Fibroblast of skin of abdomen (primary cell): ENCODE data around the gene APOBEC3A.
"Not testable (repeated sequence)": the region's sequence is repeated elsewhere in the genome, so short reads cannot be mapped to it uniquely, and the experiment has no call there.

ENCODE experiments used
- DNase-seq: peaks from one replicate; pipeline ENCODE4 v3.0.0-alpha.2; 2013

APOBEC3A gene

DNA sequence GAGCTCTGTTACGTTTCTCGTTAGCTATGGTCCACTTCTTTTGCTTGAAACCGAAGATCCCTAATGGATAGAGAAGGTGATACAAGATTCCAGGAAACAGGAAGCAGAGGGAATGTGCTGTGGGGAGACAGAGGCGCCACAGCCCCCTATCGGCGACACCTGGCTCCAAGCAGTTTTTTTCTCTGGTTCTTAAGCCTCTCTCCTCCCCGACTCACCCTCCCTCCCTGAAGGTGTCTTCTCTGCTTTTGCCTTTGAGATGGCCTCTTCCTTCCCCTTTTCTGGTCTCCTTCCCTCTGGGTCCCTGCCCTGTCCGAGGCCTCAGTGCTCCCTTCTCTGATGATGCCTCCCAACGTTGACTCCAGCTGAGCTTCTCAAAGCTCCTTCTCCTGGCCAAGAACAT, 14.2 kb upstream of the APOBEC3A start:
- DNase-seq = no peak

DNA sequence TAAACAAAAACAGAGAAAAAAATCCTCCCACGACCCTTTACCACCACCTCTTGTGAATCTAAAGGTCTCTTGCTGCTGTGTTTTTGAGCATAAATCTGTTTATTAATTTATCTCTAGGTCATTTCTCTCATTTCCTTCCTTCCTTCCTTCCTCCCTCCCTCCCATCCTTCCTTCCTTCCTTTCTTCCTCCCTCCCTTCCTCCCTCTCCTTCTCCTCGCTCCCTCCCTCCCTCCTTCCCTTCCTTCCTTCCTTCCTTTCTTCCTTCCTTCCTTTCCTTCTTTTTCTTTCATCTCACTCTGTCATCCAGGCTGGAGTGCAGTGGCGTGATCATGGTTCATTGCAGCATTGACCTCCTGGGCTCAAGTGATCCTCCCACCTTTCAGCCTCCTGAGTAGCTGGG, 13.5 kb upstream of the APOBEC3A start:
- no peak for DNase-seq

DNA sequence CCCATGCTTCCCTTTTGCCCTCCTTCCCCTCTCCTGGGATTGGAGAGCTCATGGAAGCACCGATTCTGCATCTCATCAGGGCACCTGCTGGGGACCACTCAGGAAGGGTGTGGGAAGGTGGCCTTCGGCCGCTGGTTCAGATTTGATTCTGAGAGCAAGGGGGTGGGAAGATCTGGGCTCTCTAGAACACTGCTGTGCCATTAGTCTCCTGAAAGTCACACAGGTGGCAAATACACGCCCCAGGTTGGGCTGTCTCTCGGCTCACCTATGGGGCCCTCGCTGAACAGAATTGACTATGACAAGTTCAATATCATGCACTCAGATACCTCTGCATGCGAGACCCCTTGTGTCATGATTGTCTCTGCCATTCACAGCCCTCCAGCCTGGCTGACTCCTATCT, 12.8 kb upstream of the APOBEC3A start:
- DNase-seq = no peak

DNA sequence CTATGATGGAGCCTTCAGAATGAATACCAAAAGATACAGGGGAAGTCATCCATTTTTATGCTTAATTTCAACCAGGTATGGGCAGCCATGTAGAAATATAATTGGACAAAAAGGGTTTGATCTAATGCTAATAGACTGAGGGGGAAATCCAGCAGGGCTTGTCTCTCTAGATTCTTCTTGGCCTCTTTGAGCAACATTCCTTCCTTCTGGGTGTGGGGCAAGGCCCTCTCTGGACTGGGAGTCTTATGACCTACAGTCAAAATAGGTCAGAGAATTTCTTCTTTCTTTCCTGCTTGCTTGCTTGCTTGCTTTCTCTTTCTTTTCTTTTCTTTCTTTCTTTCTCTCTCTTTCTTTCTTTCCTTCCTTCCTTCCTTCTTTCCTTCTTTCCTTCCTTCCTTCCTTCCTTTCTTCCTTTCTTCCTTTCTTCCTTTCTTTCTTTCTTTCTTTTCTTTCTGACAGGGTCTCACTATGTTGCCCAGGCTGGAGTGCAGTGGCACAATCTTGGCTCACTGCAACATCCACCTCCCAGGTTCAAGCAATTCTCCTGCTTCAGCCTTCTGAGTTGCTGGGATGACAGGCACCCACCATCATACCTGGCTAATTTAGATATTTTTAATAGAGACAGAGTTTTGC, 11.6 kb upstream of the APOBEC3A start:
- DNase-seq = not testable (repeated sequence)

DNA sequence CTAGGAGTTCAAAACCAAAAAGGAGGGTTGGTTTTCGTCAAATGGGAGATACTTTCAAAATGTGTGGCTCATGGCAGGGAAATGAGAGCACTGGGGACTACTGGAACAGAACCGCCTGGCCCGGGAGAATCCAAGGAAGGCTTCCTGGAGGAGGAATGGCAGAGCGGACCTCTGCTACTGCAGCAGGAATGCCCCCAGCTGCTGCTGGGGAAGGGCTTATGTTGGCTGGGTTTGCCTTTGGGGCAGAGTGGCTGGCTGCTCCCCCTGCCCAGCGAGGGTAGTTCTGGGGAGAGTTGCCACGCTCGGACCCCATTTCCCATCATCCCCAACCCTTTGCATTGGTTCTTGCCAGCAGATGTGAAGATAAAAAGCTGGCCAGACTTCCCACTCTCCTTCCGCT, 10.6 kb upstream of the APOBEC3A start:
- DNase-seq = no peak

DNA sequence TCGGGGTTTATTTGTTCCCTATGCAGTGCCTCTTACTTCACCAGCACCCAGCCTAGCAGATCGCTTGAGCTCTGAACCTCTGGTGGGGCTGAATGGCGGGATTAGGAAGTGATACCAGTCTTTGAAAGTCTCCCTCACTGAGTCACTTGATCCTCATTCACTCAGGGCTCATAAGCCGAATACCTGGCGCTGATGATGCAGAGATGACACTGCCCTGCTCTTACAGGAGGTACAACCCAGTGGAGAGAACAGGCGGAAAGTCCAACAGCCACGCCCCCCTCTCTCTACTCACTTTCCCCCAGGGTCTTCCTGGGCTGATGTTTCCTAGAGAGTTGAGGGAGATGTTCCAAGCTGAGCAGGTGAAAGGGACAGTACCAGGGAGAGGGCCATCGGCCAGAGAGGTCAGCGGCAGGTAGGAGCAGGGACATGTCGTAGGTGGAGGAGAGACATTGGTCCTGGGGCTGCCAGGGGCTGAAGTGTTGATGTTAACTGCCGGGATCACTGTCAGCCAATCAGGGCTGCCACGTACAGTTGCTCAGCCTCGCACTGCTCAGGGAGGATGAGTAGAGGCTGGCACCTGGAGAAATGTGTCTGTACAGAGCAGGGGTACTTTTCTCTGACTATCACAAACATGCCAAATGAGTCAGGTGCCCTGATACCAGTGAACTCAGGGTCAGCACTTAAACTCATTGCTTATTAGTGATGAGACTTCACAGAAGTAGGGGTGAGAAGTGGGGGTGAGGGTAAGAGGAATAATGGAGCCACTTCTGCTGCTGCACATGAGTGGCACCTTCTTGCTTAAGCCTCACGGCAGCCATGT, 9.9 kb upstream of the APOBEC3A start:
- no peak for DNase-seq

DNA sequence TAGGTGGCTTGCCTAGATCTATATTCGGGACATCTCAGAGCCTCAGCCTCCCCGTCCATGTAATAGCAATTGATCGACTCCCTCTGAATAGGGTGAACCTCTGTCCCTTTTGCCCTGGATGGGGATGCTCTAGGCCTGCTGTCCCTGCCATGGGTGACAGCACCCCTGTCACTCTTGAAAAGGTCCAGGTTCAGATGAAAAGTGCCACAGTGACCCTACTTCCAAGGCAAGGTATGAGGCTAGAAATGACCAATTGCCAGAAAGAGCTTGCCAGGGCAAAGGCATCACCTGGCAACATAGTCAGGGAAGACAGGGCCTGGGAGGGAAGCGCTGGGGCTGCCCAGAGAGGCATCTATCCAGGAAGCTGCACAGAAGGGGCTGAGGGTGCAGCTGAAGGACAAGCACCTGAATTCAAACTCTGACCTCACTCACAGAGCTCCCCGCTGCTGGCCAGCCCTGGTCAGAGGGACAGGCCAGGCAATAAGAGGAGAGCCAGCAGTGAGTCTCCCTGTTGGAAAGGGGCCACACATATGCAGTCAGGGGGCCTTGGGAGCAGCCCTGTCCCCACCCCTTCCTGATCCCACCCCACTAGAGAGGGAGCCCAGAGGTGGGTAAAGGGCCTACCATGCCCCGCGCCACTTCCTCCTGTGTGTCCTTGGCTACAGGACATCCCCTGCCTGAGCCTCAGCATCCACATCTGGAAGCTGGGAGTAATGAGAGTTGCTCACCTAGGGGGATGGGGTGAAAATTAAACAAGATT, 9.0 kb upstream of the APOBEC3A start:
- DNase-seq = no peak

DNA sequence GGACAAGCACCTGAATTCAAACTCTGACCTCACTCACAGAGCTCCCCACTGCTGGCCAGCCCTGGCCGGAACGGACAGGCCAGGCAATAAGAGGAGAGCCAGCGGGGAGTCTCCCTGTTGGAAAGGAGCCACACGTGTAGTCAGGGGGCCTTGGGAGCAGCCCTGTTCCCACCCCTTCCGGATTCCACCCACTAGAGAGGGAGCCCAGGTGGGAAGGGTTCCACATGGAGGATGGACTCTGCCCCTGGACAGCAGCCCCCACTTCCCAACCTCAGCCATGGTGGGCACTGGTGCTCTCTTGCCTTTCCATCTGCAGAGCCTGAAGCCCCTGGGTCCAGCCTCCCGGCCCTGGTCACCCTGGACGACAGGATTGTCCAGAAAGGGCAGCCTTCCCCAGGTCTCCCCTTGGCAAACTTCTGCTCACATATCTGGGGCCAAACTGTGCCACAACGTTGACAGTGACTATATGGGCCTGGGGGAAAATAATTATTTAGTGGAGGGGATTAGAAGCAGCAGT, 7.5 kb upstream of the APOBEC3A start:
- DNase-seq = no peak

DNA sequence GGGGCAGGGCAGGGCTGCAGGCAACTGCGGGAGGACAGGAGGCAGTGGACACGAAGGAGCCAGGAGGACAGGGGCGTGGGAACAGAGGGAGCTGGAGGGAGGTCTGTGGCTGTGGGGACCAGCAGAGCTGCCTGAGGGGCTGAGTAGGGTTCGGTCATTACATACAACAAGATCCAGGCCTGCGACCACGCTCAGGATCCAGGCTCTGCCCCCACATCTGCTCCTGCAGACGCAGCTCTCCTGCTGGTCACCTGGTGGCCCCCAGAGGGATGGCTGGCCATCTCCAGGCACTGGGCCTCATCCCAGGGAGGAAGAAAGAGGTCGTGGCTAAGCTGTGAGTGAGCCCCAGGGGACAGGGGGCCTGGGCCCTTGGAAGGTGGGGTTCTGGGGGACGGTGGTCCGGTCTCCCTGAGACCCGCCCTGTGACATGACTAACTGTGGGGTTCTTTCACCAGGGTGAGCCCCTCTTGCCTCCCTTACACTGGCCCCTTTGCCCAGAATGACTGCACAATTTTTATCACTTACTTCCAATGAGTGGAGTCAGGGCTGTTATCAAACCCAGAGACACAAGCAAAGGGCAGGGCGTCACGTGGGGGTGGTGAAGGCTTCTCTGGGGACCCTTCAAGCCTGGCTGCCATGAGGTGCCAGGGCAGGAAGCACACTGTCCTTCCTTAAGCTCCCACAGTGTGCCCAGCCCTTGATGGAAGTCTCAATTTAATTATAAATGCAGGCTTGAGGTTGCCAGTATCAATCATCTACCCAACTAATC, 6.7 kb upstream of the APOBEC3A start:
- no peak for DNase-seq

DNA sequence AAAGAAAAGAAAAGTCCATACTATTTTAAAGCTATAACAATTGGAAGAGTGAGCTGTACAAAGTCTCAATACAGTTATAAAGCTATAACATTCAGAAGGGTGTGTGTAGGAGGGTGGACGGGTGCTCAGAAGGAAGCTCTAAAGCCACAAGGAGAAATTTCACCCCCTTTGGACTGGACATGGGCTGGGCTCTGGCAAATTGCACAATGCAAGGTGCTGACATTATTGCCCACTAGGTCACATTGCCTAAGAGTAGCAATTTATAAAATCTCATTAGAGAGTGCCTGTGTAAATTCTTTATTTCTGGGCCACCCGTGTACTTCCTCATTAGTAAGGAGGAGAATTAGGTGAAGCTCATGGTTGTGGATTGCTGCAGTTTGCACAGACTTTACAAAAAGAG, 5.7 kb upstream of the APOBEC3A start:
- no peak for DNase-seq

DNA sequence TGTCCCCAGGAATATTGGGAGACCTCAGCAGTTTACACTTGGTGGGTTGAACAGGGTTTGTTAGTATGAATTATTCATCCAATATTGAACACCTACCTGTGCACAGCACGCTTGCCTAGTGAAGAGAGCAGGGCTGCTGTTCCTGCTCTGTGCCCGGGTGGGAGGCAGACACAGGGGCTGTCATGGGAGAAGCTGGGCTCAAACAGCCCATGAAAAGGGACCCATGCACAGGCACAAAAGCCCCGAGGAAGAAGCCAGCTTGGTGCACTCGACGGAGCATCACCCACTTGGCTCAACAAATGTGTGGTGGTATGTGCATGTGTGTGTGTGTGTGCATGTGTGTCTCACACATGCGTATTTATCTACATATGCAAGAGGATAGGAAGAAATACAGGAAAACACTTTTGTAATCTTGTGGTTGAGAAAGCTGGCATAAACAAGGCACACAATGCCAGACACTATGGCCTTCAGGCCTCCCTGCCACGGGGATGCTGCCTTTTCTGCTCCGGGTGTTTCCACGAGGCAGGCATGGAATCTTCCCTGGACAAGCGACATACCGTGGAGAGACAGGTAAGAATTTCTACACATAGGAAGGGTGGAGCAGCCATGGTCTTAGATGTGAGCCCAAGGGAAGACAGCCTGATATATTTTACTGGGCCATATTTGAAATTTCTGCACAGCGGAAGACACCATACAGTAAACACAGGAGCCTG, 5.0 kb upstream of the APOBEC3A start:
- DNase-seq = no peak

DNA sequence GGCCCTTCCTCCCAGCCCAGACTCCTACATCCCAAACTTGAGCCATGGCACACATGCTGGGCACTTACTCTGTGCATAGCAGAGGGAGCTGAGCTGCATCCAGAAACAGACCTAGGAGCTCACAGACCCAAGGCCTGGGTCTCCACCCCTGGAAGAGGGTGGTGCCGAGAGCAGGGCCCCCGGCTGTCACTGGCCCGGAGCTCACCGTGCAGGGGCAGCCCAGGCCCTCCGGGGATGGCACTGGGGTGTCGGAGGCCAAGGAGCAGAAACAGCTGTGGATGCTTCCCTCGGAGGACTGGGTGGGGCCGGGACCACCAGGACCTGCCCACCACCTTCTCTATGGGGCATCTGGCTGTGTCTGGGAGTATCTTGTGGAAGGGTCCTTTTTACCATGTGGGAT, 4.3 kb upstream of the APOBEC3A start:
- DNase-seq = no peak

DNA sequence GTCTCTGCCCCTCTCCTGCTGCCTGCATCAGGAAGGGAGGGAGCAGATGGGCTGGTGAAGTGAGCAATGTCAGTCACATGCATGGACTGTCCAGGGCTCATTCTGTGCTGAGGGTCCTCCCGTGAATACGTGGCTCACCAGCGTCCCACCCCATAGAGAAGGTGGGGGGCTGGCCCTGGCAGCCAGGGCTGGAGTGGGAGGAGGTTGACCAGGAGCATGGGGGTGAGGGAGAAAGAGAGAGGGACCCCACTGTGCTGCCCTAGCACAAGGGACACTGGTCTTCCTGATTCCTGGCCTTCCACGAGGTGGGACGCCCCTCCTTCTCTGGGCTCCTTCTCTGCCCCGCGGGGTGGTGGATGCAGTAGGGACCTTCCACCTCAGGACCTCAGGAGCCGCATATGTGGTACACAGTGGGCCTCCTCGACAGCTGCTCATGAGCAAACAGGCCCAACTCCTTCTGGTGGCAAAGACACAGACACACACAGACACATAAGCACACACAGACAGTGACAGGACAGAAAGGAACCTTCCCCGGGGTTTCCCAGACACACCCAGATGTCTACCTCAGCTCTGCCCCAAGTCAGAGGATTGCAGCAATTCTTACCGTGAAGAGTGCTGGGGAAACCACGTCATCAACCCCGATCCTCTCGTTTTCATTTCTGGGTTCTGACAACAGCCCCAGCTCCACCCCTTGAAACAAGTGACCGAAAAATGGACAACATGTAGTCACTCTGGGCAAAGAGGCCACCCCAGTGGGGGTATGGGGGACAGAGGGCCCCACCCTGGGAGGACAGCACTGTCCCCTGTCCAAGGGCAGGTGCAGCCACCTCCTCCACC, 3.6 kb upstream of the APOBEC3A start:
- no peak for DNase-seq

DNA sequence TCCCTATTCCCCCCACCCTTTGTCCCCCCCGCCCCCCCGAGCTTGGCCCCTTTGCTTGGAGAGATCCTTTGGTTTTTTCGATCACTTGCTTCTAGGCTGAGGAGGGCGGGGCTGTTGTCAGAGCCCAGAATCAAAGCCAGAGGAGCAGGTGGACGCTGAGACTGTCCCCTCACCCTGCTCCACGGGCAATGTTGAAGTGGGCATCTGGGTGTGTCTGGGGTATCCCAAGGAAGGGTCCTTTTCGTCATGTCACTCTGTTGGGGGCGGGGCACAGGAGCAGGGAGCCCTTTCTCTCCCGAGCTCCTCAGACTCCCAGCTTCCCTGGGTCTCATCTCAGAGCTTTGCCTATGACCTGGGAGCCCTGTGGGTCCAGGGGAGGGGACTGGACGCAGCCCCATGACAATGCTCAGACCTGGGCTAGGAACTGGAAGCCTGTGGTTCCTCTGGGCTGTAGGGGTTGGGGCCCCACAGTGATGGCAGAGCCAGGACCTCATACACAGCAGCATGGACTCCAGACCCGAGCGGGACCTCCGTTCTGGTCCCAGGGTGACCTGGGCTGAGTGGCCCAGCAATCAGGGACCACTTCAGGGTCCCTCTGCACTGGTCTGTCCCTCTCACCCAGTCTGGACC, 2.9 kb upstream of the APOBEC3A start:
- no peak for DNase-seq

DNA sequence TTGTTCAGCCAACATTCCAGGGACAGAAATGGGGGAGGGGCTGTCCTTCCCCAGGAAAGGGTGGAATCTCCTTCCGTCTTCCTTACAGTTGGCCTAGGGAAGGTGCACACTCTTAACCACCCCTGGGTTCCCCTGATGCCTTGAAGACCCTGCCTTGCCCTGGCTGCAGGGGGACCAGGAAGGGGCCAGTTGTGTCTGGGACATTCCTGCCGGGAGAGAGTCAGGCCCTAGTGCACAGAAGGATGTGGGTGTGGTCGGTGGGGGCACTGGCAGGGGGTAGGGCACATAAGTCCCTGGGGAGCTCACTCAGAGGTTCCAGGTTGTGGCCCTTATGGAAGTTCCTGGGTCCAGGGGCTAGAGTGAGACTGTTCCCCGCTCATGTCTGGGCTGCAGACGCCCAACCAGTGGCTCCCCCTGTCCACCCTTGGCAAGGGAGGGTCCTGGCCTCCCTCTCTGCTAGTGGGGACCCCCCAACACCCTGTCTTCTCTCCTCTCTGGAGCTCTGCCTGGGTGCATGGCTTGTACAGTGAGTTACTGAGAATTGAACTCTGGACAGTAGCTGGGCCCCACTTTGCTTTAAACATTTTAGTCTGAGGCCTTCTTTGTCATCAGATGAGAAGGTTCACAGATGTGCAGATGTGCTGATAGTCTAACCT, 2.0 kb upstream of the APOBEC3A start:
- no peak for DNase-seq

DNA sequence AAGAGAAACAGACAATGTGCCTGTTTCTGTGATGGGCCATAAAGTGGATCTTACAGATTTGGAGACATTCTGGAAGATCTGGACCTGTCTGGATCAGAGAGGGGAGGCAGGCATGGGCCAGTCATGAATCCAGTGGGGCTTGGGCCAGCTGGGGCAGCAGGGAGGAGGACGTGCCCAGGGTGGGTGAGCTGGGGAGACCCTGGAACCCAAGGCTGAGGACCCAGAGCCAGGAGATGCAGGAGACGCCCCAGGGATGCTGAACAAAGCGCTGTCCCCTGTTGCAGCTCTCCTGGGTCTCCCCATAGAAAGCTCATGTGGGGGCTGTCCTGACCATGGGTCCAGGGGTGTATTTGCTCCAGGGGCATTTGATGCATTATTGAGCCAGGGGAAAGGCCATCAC, 1.5 kb upstream of the APOBEC3A start:
- no peak for DNase-seq

DNA sequence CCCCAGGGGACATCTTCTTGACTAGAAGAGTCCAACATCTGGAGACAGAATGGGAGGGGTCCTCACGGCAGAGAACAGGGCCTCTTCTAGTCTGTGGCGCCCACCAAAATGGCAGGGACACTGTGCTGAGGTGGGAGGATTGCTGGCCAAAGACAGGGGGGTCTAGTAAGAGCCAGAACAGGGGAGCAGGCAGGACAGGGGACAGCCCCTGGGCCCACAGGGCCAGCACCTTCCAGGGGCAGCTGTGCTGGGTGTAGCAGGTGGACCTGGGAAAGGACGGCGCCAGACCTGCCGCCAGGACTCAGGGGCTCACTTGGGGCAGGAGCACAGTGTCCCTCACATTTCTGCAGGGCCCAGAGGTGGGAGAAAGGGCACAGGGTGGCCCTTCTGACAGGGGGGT, 858 bp upstream of the APOBEC3A start:
- no peak for DNase-seq

DNA sequence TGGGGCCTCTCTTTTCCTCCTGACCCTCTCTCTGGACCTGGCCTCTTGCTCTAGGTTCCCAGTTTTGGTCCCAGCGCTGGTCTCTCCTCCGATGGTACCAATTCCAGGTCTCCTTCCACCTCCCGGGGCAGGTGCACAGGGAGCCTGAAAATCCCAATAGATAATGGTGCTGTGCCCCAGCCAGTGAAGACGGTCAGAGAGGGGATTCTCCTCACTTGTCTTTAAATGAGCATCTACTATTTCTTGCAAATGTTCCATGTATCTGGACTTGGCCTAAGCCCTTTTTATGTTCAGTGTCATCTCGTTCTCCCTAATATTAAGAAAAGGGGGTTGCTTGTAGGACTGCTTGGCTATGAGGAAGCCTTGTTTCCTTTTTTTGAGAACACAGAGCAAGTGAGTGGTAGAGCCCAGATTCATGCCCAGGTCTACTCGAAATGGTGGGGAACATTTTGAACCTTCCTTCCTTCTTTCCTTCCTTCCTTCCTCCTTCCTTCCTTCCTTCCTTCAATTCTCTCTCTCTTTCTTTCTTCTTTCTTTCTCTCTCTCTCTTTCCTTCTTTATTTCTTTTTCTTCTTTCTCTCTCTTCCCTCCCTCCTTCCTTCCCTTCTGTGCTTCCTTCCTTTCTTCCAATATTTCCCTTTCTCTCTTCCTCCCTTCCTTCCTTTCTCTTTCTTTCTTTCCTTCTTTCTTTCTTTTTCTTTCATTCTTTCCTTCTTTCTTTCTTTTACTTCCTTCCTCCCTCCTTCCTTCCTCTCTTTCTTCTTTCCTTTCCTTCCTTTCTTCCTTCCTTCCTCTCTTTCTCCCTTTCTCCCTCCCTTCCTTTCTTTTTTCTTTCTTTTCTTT, 620 bp downstream of the APOBEC3A start:
- no peak for DNase-seq

DNA sequence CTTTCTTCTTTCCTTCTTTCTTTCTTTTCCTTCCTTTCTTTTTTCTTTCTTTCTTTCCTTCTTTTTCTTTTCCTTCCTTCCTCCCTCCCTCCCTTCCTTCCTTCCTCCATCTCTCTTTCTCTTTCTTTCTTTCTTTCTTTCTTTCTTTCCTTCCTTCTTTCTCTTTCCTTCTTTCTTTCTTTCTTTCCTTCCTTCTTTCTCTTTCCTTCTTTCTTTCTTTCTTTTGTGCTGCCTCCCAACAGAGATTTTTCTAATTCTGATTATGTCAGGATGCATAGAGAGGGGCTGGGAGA, 1.2 kb downstream of the APOBEC3A start:
- DNase-seq = not testable (repeated sequence)
